Stimulated activated naive CD8-positive, alpha-beta T cell treated with anti-CD3 and anti-CD28 coated beads, Interleukin-15, amount 100 ng/mL, for 72 hours (primary cell): ENCODE results near the gene RHOBTB1.
"Not testable (repeated sequence)": the region's sequence is repeated elsewhere in the genome, so short reads cannot be mapped to it uniquely, and the experiment has no call there.

ENCODE experiments used
- ATAC-seq: fragments of 150-1000 bp; cut with Tn5 transposase; 2 replicates; pipeline ENCODE4 v1.10.0; 2021; ENCODE audit warnings: mild to moderate bottlenecking, moderate library complexity
- DNase-seq, 2 donors: peaks; one replicate each; pipeline ENCODE4 v3.0.0; 2021 to 2022
- H3K27ac Mint-ChIP-seq, 2 donors: one replicate each; pipeline ENCODE4 v1.8.0; 2022; ENCODE audit warnings: mild to moderate bottlenecking in 2 of 2, mixed read lengths in 2 of 2, moderate library complexity in 2 of 2
- H3K27me3 Mint-ChIP-seq: one replicate; pipeline ENCODE4 v1.8.0; 2022; ENCODE audit warnings: mixed read lengths
- H3K4me1 Mint-ChIP-seq: one replicate; pipeline ENCODE4 v1.8.0; 2022; ENCODE audit warnings: mild to moderate bottlenecking, mixed read lengths
- H3K4me3 Mint-ChIP-seq, 2 donors: one replicate each; pipeline ENCODE4 v1.8.0; 2022; ENCODE audit warnings: mild to moderate bottlenecking in 2 of 2, mixed read lengths in 2 of 2, moderate library complexity in 1 of 2
- H3K9me3 Mint-ChIP-seq, 2 donors: one replicate each; pipeline ENCODE4 v1.8.0; 2022; ENCODE audit warnings: mixed read lengths in 2 of 2

The RHOBTB1 gene

GRCh38 chr10:60849217-60849616, 94.8 kb downstream of the RHOBTB1 start:
- Mint-ChIP-seq H3K27ac (no peak overlapping the region), H3K4me3 (no peak overlapping the region), H3K4me1 (no peaks in the 10 kb centered on the region), H3K9me3 (no peaks in the 10 kb centered on the region), H3K27me3 (no peaks in the 10 kb centered on the region)
- DNase-seq (no peak), ATAC-seq (no peak)

GRCh38 chr10:60848680-60849079, 95.3 kb downstream of the RHOBTB1 start:
- no peaks in the 10 kb centered on the region for H3K27me3 Mint-ChIP-seq
- H3K4me1 Mint-ChIP-seq = no peaks in the 10 kb centered on the region
- no peak overlapping the region for H3K4me3 Mint-ChIP-seq
- H3K9me3 Mint-ChIP-seq = no peaks in the 10 kb centered on the region
- ATAC-seq (no peak), DNase-seq (no peak)
- H3K27ac Mint-ChIP-seq = no peak overlapping the region

- H3K4me1 Mint-ChIP-seq = no peaks in the 10 kb centered on the region
- H3K27ac Mint-ChIP-seq = no peak overlapping the region
- ATAC-seq (no peak), DNase-seq (no peak)
- no peaks in the 10 kb centered on the region for H3K9me3 Mint-ChIP-seq
- no peak overlapping the region for H3K4me3 Mint-ChIP-seq
- H3K27me3 Mint-ChIP-seq = no peaks in the 10 kb centered on the region
These were observed 95.9 kb downstream of the RHOBTB1 start for GRCh38 chr10:60848126-60848525.

DNA sequence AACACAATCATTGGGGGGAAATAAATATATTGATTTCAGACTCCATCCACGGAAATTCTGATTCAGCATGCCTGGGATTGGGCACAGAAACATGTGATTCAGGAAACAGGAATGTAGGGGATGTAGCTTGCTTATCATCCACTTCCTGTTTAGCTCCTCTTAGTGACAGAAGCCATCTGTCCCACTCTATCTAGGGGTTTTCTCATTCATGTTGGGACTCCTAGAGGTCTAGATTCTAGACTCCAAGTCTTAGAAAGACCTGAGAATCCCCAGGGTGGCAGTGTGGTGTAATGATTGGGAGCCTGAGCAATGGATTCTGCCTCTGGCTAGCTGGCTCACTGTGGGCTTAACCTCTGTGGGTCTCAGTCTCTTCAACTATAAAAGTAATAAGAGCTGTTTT, 97.8 kb downstream of the RHOBTB1 start:
- Mint-ChIP-seq H3K27ac (no peak overlapping the region), H3K9me3 (no peaks in the 10 kb centered on the region), H3K4me1 (no peaks in the 10 kb centered on the region), H3K27me3 (no peaks in the 10 kb centered on the region), H3K4me3 (no peak overlapping the region)
- no peak for ATAC-seq
- DNase-seq = no peak

DNA sequence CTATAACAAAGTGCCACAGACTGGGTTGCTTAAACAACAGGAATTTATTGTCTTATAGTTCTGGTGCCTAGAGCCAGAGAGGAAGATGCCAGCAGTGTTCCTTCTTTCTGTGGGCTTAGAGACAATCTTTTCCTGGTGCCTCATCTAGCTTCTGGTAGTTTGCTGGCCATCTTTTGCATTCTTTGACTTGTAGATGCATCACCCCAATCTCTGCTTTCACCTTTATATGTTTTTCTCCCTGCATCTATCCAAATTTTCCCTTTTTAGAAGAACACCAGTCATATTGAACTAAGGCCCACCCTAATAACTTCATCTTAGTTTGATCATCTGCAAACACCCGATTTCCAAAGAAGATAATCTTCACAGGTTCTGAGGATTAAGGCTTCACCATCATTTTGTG, 98.9 kb downstream of the RHOBTB1 start:
- Mint-ChIP-seq H3K27ac (no peak overlapping the region), H3K4me1 (no peaks in the 10 kb centered on the region), H3K4me3 (no peak overlapping the region), H3K9me3 (no peaks in the 10 kb centered on the region), H3K27me3 (no peaks in the 10 kb centered on the region)
- no peak for ATAC-seq
- no peak for DNase-seq

DNA sequence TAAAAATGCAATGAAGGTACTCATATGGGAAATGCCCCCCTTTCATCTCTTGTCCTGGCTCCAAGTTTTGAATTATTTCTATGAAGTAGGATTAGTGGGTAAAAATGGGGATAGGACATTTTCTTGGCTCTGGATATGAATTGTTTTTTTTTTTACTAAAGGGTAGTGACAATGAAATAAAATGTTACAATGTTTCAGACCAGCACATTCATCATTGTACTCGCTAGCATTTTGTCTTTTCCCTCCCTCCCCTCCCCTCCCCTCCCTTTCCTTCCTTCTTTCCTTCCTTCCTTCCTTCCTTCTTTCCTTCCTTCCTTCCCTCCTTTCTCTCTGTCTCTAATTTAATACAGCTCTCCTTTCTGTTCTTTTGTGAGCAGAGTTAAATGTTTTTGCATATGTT, 101.3 kb downstream of the RHOBTB1 start:
- no peaks in the 10 kb centered on the region for H3K4me1 Mint-ChIP-seq
- H3K9me3 Mint-ChIP-seq = no peaks in the 10 kb centered on the region
- ATAC-seq (no peak), DNase-seq (no peak)
- H3K27ac Mint-ChIP-seq = no peak overlapping the region
- no peak overlapping the region for H3K4me3 Mint-ChIP-seq
- peaks cover 8% of the 10 kb centered on the region for H3K27me3 Mint-ChIP-seq

- not testable (repeated sequence) for H3K4me1 Mint-ChIP-seq, H3K27ac Mint-ChIP-seq, H3K27me3 Mint-ChIP-seq, ATAC-seq, DNase-seq, H3K9me3 Mint-ChIP-seq, H3K4me3 Mint-ChIP-seq
These were observed 102.8 kb downstream of the RHOBTB1 start for GRCh38 chr10:60841227-60841626.

GRCh38 chr10:60835049-60835448, 108.9 kb downstream of the RHOBTB1 start:
- no peak overlapping the region for H3K27ac Mint-ChIP-seq
- peaks cover 8% of the 10 kb centered on the region for H3K27me3 Mint-ChIP-seq
- H3K4me3 Mint-ChIP-seq = no peak overlapping the region
- H3K4me1 Mint-ChIP-seq = no peaks in the 10 kb centered on the region
- no peak for DNase-seq
- no peak for ATAC-seq
- no peaks in the 10 kb centered on the region for H3K9me3 Mint-ChIP-seq

- no peak for DNase-seq
- no peak overlapping the region for H3K27ac Mint-ChIP-seq
- H3K4me3 Mint-ChIP-seq = no peak overlapping the region
- H3K9me3 Mint-ChIP-seq = no peaks in the 10 kb centered on the region
- no peaks in the 10 kb centered on the region for H3K4me1 Mint-ChIP-seq
- peaks cover 8% of the 10 kb centered on the region for H3K27me3 Mint-ChIP-seq
- no peak for ATAC-seq
These were observed 109.6 kb downstream of the RHOBTB1 start for GRCh38 chr10:60834401-60834800.

DNA sequence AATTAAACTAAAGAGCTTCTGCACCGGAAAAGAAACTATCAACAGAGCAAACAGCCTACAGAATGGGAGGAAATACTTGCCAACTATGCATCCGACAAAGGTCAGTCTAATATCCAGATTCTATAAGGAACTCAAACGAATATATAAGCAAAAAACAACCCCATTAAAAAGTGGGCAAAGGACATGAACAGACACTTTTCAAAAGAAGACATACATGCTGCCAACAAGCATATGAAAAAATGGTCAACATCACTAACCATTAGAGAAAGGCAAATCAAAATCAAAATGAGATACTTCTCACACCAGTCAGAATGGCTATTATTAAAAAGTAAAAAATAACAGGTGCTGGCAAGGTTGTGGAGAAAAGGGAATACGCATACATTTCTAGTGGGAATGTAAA, 111.8 kb downstream of the RHOBTB1 start:
- H3K27me3 Mint-ChIP-seq, ATAC-seq, DNase-seq, H3K27ac Mint-ChIP-seq, H3K4me3 Mint-ChIP-seq, H3K9me3 Mint-ChIP-seq: not testable (repeated sequence)
- peaks cover 12% of the 10 kb centered on the region for H3K4me1 Mint-ChIP-seq

GRCh38 chr10:60828489-60828852, 115.5 kb downstream of the RHOBTB1 start:
- Mint-ChIP-seq H3K27me3 (no peaks in the 10 kb centered on the region), H3K4me1 (peaks cover 12% of the 10 kb centered on the region), H3K4me3 (no peak overlapping the region), H3K9me3 (no peaks in the 10 kb centered on the region), H3K27ac (no peak overlapping the region)
- DNase-seq (no peak), ATAC-seq (no peak)

DNA sequence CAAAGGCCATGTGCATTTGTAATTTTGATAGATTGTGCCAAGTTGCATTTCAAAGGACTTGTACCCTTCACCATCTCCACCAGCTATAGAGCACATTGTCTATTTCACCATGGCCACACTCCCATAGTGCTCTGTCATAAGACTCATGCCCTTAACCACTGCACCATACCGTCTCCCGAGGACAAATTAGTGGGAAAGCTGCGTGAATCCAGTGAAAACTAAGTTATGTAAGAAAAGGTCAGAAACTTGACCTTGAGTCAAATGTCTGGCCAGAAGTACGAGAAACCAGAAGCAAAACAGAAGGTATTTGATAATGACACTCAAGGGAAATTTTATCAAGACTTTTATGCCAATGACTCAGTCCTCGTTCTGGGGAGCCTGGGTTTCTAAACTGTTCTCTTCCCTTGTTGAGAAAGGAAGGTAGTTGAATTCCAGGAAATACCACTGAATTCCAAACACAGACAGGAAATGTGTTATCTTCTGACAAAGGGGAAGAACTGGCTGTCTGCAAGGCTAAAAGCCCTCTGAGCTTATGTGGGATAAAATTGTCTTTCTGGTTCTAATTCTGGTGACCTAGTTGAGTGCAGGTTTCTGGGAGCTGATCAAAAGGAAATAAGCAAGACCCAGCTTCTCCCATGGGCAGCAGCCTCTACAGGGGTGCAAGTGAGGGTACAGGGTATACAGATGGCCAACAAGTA, 116.0 kb downstream of the RHOBTB1 start:
- no peaks in the 10 kb centered on the region for H3K9me3 Mint-ChIP-seq
- H3K4me3 Mint-ChIP-seq = no peak overlapping the region
- ATAC-seq = no peak
- H3K4me1 Mint-ChIP-seq = peaks cover 12% of the 10 kb centered on the region
- no peak for DNase-seq
- H3K27ac Mint-ChIP-seq = no peak overlapping the region
- no peaks in the 10 kb centered on the region for H3K27me3 Mint-ChIP-seq

DNA sequence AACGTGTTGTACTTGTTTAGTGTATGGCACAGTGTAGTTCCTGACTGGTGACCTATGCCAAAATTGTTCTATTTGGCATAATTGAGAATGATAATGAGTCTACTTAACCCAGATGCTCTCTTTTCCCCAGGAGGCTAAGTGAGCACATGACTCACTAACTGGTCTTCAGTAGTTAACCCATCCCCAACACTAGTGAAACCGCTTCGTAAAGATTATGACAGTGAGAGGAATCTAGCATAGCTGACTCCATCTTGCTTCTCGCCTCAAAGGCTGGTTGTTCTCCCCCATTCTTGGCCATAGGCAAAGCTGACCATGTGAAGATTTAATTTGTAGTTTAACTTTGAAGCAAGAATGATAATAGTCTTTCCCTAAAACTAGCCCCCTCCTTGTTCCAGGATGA, 118.5 kb downstream of the RHOBTB1 start:
- no peaks in the 10 kb centered on the region for H3K9me3 Mint-ChIP-seq
- no peaks in the 10 kb centered on the region for H3K27me3 Mint-ChIP-seq
- no peak overlapping the region for H3K4me3 Mint-ChIP-seq
- DNase-seq = no peak
- peaks cover 12% of the 10 kb centered on the region for H3K4me1 Mint-ChIP-seq
- ATAC-seq = no peak
- no peak overlapping the region for H3K27ac Mint-ChIP-seq

- H3K4me3 Mint-ChIP-seq = no peak overlapping the region
- peaks cover 8% of the 10 kb centered on the region for H3K4me1 Mint-ChIP-seq
- DNase-seq (no peak), ATAC-seq (no peak)
- no peaks in the 10 kb centered on the region for H3K27me3 Mint-ChIP-seq
- H3K9me3 Mint-ChIP-seq = no peaks in the 10 kb centered on the region
- H3K27ac Mint-ChIP-seq = no peak overlapping the region
These were observed 120.7 kb downstream of the RHOBTB1 start for GRCh38 chr10:60823324-60823723.

GRCh38 chr10:60822809-60823208, 121.2 kb downstream of the RHOBTB1 start:
- ATAC-seq (no peak), DNase-seq (no peak)
- H3K27me3 Mint-ChIP-seq = no peaks in the 10 kb centered on the region
- no peak overlapping the region for H3K27ac Mint-ChIP-seq
- H3K9me3 Mint-ChIP-seq = no peaks in the 10 kb centered on the region
- H3K4me3 Mint-ChIP-seq = no peak overlapping the region
- H3K4me1 Mint-ChIP-seq = peaks cover 3% of the 10 kb centered on the region

- H3K27me3 Mint-ChIP-seq = no peaks in the 10 kb centered on the region
These were observed 122.3 kb downstream of the RHOBTB1 start for GRCh38 chr10:60821656-60822055.

DNA sequence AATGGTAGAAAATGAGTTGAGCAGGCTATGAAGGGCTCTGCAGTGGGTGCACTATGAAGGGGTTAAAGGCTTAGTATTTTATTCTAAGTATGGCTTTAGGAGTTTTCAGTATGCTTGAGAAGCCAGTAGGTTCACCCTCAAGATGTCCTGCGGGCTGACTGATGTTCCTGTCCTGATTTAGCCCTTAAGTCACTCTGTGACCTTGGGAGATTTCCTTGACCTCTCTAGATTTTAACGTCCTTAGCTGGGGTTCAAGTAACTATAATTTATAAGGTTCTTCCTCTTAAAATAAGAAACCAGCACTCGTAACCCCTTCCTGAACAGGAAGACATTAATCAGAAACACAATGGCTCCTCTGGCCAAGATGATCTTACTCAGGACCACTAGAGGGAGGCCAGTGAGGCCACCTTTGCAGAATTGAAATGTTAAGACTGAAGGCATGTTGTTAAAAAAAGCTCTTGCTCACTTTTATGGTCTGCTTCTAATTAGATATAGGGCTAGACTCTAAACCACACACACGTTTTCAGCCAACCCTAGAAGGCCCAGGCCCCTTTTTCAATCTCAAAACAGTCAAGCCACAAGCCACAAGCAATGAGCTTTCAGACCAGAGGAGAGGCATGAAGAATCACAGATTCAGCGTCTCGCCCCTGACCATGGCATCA, 123.8 kb downstream of the RHOBTB1 start:
- no peaks in the 10 kb centered on the region for H3K4me1 Mint-ChIP-seq
- H3K9me3 Mint-ChIP-seq = no peaks in the 10 kb centered on the region
- ATAC-seq (peak; percentile 64), DNase-seq (no peak)
- no peak overlapping the region for H3K27ac Mint-ChIP-seq
- no peaks in the 10 kb centered on the region for H3K27me3 Mint-ChIP-seq
- no peak overlapping the region for H3K4me3 Mint-ChIP-seq

More at GRCh38 chr10:60821656-60822055, 122.3 kb downstream of the RHOBTB1 start:
- ATAC-seq (no peak), DNase-seq (no peak)
- H3K4me1 Mint-ChIP-seq = no peaks in the 10 kb centered on the region
- H3K27ac Mint-ChIP-seq = no peak overlapping the region
- H3K4me3 Mint-ChIP-seq = no peak overlapping the region
- H3K9me3 Mint-ChIP-seq = no peaks in the 10 kb centered on the region
